ENCODE data around the gene FUBP1. TPM values are rescaled to one million over a fixed set of nuclear protein-coding genes. Genes with fewer than 3 reads are reported as not detected.

The FUBP1 gene
- total RNA-seq, 1 experiment from 2014 or later = 105 TPM

Other genes with a start within 250 kb of the FUBP1 start
- gene USP33, start 219.2 kb downstream of the FUBP1 start, total RNA-seq (2014; rRNA removed) = 54.2 and 60.9 TPM in 2 replicates
- 11.9 and 14.7 TPM in 2 replicates for gene MIGA1, start 199.4 kb downstream of the FUBP1 start, total RNA-seq (2014; rRNA removed)
- gene NEXN, start 90.4 kb downstream of the FUBP1 start, total RNA-seq (2014; rRNA removed) = 17.1 and 29.7 TPM in 2 replicates
- 229 and 269 TPM in 2 replicates for gene DNAJB4, start 25.9 kb upstream of the FUBP1 start, total RNA-seq (2014; rRNA removed)
- gene GIPC2, start 66.9 kb upstream of the FUBP1 start, total RNA-seq (2014; rRNA removed) = 1.5 and 1.7 TPM in 2 replicates